Superior temporal gyrus (tissue), 1 donor: ENCODE measurements around the gene NKX1-1.

ENCODE experiments used
- DNase-seq: peaks from one replicate; pipeline ENCODE4 v3.0.0-alpha.2; 2016; ENCODE audit errors: extremely low spot score

Gene NKX1-1

DNA sequence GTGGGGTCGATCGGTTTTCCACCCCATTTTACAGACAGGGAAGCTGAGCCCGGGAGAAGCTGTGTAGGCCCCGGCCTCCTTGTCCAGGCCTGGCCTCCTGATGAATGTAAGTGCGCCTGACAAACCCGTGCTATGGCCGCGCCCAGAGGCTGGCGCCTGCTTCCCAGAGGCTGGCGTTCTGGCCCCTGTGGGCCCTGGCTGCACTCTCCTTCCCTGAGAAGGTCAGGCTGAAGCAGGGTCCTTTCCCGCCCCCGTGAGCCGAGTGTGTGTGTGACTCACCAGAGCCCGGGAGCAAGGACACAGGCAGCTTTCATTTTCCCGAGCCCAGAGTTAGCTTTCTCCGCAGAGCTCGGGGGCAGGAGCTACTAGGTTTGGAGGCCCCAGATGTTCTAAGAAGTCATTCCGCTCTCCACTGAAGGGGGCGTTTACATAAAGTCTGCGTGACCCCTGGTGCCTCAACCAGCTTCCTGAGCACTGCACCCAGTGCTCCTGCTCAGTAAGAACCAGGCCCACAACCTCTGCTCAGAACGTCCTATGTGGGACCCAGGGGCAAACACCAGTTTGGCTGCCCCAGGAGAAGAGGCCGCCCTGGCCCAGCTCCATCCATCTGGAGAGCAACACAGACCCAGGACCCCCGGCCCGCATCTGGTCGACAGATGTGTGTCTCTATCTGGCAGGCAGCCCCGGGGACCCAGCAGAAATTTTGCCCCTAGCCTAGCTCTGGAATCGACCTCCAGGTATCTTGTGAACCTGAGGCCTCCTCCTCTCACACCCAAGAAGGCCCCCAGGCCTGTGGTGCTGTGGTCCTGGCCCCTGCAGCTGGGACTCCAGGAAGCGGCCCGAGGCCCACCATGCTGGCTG, 45.6 kb downstream of the NKX1-1 start:
- no peak for DNase-seq

DNA sequence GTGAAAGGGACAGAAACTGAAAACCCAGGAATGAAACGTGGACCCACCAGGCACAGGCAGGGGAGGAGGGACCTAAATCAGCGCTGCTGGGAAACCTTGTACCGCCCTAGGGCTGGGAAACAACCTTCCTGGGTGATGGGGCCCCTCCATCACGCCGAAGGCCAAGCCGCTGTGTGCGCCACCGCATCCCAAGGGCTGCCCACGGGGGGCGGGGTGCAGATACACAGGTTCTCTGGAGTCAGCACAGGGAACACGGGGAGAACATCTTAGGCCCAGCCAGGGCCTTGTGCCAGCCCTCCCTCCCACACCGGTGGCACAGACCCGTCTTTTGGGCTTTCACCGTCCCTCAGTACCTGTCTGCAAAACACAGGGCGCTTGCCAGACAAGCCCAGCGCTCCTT, 46.3 kb downstream of the NKX1-1 start:
- DNase-seq, result no peak

DNA sequence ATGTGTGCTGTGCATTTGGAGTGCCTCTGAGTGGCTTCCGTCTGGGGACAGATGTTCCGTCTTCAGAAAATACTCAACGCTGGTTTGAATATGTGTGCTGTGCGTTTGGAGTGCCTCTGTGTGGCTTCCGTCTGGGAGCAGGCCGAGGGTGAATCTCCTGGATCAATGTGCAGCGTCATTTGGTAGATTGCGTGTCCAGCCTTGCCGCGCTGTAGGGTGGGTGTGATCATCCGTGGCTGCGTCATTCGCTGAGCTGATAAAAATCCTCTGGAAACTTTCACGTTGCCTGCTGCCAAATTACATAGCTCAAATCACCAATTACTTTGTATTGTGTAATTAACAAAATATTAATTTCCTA, 47.1 kb downstream of the NKX1-1 start:
- DNase-seq, result no peak

DNA sequence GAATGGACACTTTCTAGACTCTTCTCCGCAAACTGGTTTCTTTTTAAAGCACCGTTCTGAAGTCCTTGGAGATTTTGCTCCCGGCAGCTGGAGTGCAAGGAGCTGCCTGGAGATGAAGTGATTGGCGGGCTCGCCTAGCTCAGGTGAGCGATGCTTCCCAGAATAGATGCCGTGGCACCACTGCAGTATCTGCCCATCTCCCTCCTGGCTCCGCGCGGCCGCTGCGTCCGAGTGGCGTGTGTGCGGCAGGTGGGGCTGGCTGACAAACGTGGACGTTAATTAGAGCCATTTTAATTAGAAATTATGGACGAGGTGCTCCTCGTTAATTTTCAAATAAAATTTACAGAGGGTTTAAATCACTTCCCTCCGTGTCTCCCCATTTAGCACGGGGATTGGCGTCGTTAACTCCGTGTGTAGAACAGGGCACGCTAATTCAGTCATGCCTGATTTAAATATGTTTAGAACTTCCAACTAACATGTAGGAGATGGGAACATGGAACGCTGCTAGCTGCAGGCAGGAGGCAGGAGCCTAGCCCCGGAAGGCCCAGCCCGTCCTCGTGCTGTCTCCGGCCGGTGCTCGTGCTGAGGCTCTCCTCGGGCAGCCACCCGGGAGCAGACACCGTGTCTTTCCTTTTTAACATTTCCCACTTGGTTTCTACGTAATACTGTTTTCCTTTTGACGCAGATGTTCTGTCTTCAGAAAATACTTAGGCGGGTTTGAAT, 47.7 kb downstream of the NKX1-1 start:
- no peak for DNase-seq

DNA sequence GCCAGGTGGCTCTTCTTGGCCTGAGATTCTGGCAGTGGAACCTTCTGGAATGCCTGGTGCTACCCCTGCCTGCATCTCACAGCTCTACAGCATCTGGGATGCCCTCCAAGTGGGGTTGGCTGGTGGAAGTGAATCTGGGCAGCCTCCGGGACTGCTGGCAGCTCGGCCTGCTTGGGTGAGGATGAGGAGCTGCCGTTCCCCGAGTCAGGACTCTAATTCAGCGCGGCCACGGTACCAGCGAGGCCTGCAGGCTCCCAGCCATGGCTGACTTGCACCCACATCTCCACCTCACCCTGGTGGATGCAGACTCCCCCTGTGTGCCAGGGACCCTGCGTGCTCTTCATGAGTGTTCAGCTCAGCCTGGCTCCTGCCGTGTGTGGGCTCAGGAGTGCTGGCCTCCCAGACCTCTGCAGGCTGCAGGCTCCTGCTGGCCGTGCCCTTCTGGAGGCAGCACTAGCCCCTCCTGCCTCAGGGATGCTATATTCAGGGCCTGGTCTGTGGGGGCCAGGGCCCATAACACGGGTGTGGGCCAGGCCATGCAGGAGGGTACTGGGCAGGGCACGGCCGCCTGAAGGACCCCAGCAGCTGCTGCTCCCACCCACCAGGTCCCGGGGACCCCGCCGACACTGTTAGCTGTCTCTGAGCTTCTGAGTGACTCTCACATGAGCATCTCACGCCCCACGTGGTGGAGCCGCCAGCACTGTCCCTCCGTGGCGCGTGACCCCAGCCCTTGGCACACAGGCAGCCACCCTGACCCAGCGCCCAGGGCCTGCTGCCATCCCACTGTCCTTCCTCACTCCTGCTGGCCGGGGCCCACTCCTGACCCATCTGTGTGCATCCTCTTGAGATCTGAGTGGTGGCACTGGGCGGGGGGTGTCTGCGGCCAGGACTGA, 48.6 kb downstream of the NKX1-1 start:
- DNase-seq, result no peak

DNA sequence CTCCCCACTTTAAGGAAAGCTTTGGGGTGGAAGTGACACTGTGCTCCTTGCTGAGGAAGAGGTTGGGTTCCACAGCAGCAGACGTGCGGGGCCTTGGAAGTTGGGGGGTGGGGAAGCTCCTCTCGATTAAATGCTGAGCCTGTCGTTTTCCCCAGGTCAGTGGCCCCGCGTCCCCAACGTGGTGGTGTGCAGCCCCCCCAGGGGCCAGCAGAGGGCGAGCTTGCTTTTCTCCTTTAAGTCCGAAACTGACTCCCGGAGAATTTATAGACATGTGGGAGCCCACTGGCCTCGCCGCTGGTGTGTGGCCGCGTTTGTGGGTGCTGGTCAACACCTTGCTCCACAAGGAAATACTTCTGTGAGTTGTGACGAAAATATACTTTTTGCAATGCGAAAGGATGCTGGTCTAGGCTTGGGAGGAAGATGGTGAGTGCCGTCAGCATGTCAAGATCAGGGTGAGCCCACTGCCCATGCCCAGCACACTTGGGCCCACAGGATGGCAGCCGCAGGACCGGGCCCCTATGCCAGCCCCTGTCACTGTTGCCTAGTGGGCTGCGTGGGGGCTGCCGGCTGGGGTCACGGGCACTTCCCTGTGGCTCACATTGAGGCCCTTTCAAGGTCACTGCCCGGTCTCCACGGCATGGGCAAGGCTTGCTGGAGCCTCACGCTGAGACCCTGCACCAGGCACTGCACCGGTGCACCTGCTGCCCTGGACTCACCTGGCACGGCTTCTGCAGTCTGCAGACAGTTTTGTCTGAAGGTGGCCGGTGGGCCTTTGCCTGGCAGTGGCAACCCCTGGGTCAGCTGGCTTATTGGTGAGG, 49.9 kb downstream of the NKX1-1 start:
- DNase-seq, result peak; percentile 74

DNA sequence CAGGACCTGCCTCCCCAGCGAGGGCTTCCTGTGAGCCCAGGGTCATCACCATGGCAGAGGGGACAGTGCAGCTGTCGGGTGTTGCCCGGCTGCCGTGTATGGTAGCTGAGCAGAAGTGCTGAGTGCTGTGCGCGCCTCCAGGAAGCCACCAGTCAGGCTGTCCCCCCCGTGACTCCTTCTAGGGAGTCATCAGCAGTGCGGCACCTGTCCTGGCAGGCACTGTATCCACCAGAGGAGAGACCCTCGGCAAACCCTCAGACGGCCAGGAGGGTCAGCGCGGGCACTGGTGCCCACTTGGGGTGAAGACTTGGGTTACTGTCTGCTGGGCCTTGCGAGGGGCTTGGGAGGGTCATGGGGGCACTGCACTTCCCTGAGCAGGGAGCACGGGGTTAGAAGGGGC, 50.9 kb downstream of the NKX1-1 start:
- DNase-seq, result no peak

DNA sequence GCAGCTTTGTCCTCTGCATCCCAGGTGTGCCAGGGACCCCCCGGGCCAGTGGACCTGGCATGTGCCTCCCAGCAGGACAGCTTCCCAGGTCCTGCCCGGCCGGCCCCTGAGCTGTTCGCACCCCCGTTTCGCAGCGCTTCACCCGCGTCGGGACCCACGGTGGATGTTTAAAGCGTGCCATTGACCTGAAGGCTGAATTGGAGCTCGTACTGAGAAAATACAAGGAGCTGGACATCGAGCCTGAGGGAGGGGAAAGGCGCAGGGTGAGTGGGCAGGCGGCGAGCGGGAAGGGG, 51.3 kb downstream of the NKX1-1 start:
- no peak for DNase-seq

DNA sequence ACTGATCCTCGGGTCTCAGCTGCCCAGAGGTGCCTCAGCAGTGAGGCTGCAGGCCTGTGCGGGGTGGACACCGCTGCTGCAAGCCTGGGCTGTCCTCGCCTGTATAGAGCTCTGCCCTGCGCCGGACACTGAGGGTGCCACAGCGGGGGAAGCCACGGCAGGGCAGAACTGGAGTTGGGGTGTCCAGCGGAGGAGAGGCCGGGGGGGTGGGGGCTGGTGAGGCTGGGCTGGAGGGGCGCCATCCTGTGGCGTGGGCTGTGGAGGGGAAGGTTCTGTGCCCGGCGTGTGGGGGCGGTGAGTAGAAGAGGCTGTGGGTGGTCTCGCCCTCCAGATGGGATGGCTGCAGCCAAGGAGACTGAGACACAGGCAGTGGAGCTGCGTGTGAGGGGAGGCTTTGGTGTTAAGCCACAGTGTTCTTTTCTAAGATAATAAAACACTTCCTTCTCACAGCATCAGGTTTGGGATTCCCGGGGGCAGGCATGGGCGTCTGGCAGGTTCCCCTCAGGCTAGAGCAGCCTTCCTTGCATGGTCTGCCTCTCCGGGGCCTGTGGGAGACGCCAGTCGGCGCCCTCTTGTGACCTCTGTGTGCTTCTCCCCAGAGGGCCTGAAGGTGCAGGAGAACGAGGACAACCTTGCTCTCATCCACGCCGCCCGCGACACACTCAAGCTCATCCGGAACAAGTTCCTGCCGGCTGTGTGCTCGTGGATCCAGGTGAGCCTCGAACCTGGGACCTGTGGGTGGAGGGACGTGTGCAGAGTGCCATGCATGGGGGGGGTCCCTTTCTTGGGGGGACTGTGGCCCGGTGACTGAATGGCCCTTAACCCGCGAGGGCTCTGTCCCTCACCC, 51.9 kb downstream of the NKX1-1 start:
- no peak for DNase-seq

DNA sequence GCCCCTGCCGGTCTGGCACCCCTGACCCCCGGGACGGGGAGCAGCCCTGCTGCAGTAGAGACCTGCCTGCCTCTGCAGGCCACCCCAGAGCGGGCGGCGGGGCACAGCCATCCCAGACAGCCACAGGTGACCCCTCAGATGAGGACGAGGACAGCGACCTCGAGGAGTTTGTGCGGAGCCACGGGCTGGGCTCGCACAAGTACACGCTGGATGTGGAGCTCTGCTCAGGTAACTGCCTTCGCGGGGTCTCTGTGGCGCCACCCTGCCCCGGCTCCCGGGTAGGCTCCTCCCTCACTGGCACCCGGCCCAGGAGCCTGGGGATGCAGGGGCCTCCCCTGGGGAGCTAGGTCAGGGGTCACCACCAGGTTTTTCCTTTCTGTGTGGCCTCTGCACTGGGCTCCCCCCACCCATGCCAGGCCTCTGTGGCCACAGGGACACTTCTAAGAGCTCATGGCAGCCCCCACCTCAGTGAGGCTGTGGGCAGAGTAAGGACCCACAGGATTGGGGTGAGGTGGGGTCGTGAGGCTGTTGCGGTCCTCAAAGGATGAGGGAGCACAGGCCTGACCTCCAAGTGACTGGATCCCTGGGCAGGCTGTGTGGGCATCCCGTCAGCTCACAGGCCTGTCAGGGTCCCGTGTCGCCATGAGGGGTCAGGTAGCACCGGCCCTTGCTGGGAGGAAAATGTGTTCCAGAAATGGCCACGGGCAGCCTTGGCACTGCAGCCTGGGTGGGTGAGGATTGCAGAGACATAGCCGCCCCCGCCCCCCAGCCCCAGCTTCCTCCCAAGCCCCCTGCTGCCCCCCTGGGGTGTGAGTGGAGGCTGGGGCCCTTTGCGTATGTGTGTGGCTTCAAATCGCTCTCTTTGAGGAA, 52.8 kb downstream of the NKX1-1 start:
- DNase-seq, result no peak
